CMK (cell line): ENCODE data around the gene CAPN7.

ENCODE experiments used
- DNase-seq: peaks from one replicate; pipeline ENCODE4 v3.0.0-alpha.2; 2010; ENCODE audit warnings: low read depth

Gene CAPN7

GRCh38 chr3:15246186-15246585 is 40.1 kb downstream of the CAPN7 start:
- no peak for DNase-seq

GRCh38 chr3:15253023-15253697 is 47.1 kb downstream of the CAPN7 start:
- no peak for DNase-seq

GRCh38 chr3:15255215-15255614 is 49.2 kb downstream of the CAPN7 start:
- DNase-seq, result no peak

GRCh38 chr3:15256861-15257341 is 50.9 kb downstream of the CAPN7 start:
- no peak for DNase-seq

- DNase-seq, result no peak
These were observed 52.7 kb downstream of the CAPN7 start for GRCh38 chr3:15258720-15259119.

GRCh38 chr3:15260531-15260930 is 54.5 kb downstream of the CAPN7 start:
- no peak for DNase-seq

GRCh38 chr3:15261274-15261673 is 55.2 kb downstream of the CAPN7 start:
- DNase-seq, result no peak

GRCh38 chr3:15262021-15262420 is 56.0 kb downstream of the CAPN7 start:
- DNase-seq, result no peak

GRCh38 chr3:15263120-15263519 is 57.1 kb downstream of the CAPN7 start:
- DNase-seq, result no peak

- no peak for DNase-seq
These were observed 57.9 kb downstream of the CAPN7 start for GRCh38 chr3:15263926-15264325.

GRCh38 chr3:15264486-15264885 is 58.4 kb downstream of the CAPN7 start:
- DNase-seq, result no peak

- DNase-seq, result no peak
These were observed 59.8 kb downstream of the CAPN7 start for GRCh38 chr3:15265655-15266509.

- DNase-seq, result peak; percentile 59
These were observed 60.7 kb downstream of the CAPN7 start for GRCh38 chr3:15266510-15267376.

- DNase-seq, result no peak
These were observed 61.5 kb downstream of the CAPN7 start for GRCh38 chr3:15267502-15267901.

GRCh38 chr3:15268033-15268631 is 62.1 kb downstream of the CAPN7 start:
- DNase-seq, result peak; percentile 64

- DNase-seq, result peak; percentile 50
These were observed 63.3 kb downstream of the CAPN7 start for GRCh38 chr3:15269091-15269989.

- DNase-seq, result no peak
These were observed 65.0 kb downstream of the CAPN7 start for GRCh38 chr3:15271030-15271429.

GRCh38 chr3:15271785-15272381 is 65.8 kb downstream of the CAPN7 start:
- peak; percentile 82 for DNase-seq

GRCh38 chr3:15272426-15273196 is 66.6 kb downstream of the CAPN7 start:
- no peak for DNase-seq

- no peak for DNase-seq
These were observed 67.2 kb downstream of the CAPN7 start for GRCh38 chr3:15273227-15273626.
